Activated T-cell treated with anti-CD3 and anti-CD28 coated beads, Interleukin-2, amount 50 U/mL, for 24 hours (primary cell): ENCODE data around the gene TMPRSS11B.
A peak's percentile ranks its signal among the peaks of the same experiment; 100 is the strongest.
"Not testable (repeated sequence)": the region's sequence is repeated elsewhere in the genome, so short reads cannot be mapped to it uniquely, and the experiment has no call there.

ENCODE experiments used
- DNase-seq: peaks from one replicate; pipeline ENCODE4 v3.0.0-alpha.2; 2020
- H3K27ac Mint-ChIP-seq: 2 replicates; pipeline ENCODE4 v1.8.0; 2020; ENCODE audit warnings: mild to moderate bottlenecking, mixed read lengths
- H3K27me3 Mint-ChIP-seq: 2 replicates; pipeline ENCODE4 v1.8.0; 2020; ENCODE audit warnings: mixed read lengths
- H3K36me3 Mint-ChIP-seq: 2 replicates; pipeline ENCODE4 v1.8.0; 2020; ENCODE audit warnings: low read depth, mixed read lengths
- H3K4me1 Mint-ChIP-seq: 2 replicates; pipeline ENCODE4 v1.8.0; 2020; ENCODE audit warnings: low read depth, mixed read lengths
- H3K4me3 Mint-ChIP-seq: 2 replicates; pipeline ENCODE4 v1.8.0; 2020; ENCODE audit warnings: mild to moderate bottlenecking, moderate library complexity, mixed read lengths
- H3K9me3 Mint-ChIP-seq: 2 replicates; pipeline ENCODE4 v1.8.0; 2020; ENCODE audit warnings: mixed read lengths

Gene TMPRSS11B

GRCh38 chr4:68245594-68245993 lies at the start of gene TMPRSS11B:
Gene TMPRSS11B, minus strand, starts transcription at chr4:68245694. Its CDS starts 136 bp downstream, at chr4:68245558.
- Mint-ChIP-seq H3K4me1 (peaks cover 17% of the 10 kb centered on the region), H3K27ac (no peak within 1 kb of the TSS), H3K4me3 (no peak within 1 kb of the TSS), H3K27me3 (peaks cover 8% of the 10 kb centered on the region), H3K9me3 (peaks cover 2% of the 10 kb centered on the region), H3K36me3 (no peaks in the 10 kb centered on the region)
- DNase-seq = no peak

- no peak for DNase-seq
These were observed 45.8 kb upstream of the TMPRSS11B start for GRCh38 chr4:68291256-68291655.

GRCh38 chr4:68288393-68288740 lies 42.9 kb upstream of the TMPRSS11B start:
- Mint-ChIP-seq H3K4me1 (no peaks in the 10 kb centered on the region), H3K36me3 (no peaks in the 10 kb centered on the region), H3K27ac (no peak overlapping the region), H3K27me3 (peaks cover 5% of the 10 kb centered on the region), H3K9me3 (peaks cover 14% of the 10 kb centered on the region), H3K4me3 (no peak overlapping the region)
- DNase-seq = no peak

More at GRCh38 chr4:68291256-68291655, 45.8 kb upstream of the TMPRSS11B start:
- H3K9me3 Mint-ChIP-seq = peaks cover 14% of the 10 kb centered on the region
- no peaks in the 10 kb centered on the region for H3K4me1 Mint-ChIP-seq
- H3K36me3 Mint-ChIP-seq = no peaks in the 10 kb centered on the region
- no peak overlapping the region for H3K4me3 Mint-ChIP-seq
- no peak overlapping the region for H3K27ac Mint-ChIP-seq
- peaks cover 2% of the 10 kb centered on the region for H3K27me3 Mint-ChIP-seq

GRCh38 chr4:68287704-68288392 lies 42.4 kb upstream of the TMPRSS11B start:
- Mint-ChIP-seq H3K9me3 (peaks cover 14% of the 10 kb centered on the region), H3K27ac (no peak overlapping the region), H3K4me1 (no peaks in the 10 kb centered on the region), H3K27me3 (peaks cover 5% of the 10 kb centered on the region), H3K4me3 (no peak overlapping the region), H3K36me3 (no peaks in the 10 kb centered on the region)
- DNase-seq = no peak

- Mint-ChIP-seq H3K4me1 (no peaks in the 10 kb centered on the region), H3K36me3 (no peaks in the 10 kb centered on the region), H3K9me3 (no peaks in the 10 kb centered on the region), H3K27me3 (peaks cover 5% of the 10 kb centered on the region), H3K27ac (no peak overlapping the region), H3K4me3 (no peak overlapping the region)
- DNase-seq = no peak
These were observed 38.2 kb upstream of the TMPRSS11B start for GRCh38 chr4:68283714-68284113.

GRCh38 chr4:68283095-68283494 lies 37.6 kb upstream of the TMPRSS11B start:
- no peak overlapping the region for H3K27ac Mint-ChIP-seq
- H3K27me3 Mint-ChIP-seq = peaks cover 3% of the 10 kb centered on the region
- no peaks in the 10 kb centered on the region for H3K4me1 Mint-ChIP-seq
- no peaks in the 10 kb centered on the region for H3K9me3 Mint-ChIP-seq
- no peak overlapping the region for H3K4me3 Mint-ChIP-seq
- H3K36me3 Mint-ChIP-seq = no peaks in the 10 kb centered on the region
- DNase-seq = no peak

- DNase-seq, H3K4me3 Mint-ChIP-seq, H3K27me3 Mint-ChIP-seq, H3K36me3 Mint-ChIP-seq, H3K4me1 Mint-ChIP-seq, H3K9me3 Mint-ChIP-seq, H3K27ac Mint-ChIP-seq: not testable (repeated sequence)
These were observed 36.6 kb upstream of the TMPRSS11B start for GRCh38 chr4:68281796-68282740.

GRCh38 chr4:68278029-68278428 lies 32.5 kb upstream of the TMPRSS11B start:
- no peak overlapping the region for H3K4me3 Mint-ChIP-seq

GRCh38 chr4:68277627-68278026 lies 32.1 kb upstream of the TMPRSS11B start:
- H3K9me3 Mint-ChIP-seq = no peaks in the 10 kb centered on the region
- H3K4me1 Mint-ChIP-seq = peaks cover 1% of the 10 kb centered on the region

More at GRCh38 chr4:68278029-68278428, 32.5 kb upstream of the TMPRSS11B start:
- Mint-ChIP-seq H3K27me3 (peaks cover 5% of the 10 kb centered on the region), H3K27ac (no peak overlapping the region), H3K9me3 (no peaks in the 10 kb centered on the region), H3K36me3 (no peaks in the 10 kb centered on the region), H3K4me1 (no peaks in the 10 kb centered on the region)
- DNase-seq = no peak

GRCh38 chr4:68272860-68273259 lies 27.4 kb upstream of the TMPRSS11B start:
- Mint-ChIP-seq H3K36me3 (no peaks in the 10 kb centered on the region), H3K27me3 (peaks cover 17% of the 10 kb centered on the region), H3K27ac (no peak overlapping the region), H3K4me1 (peaks cover 8% of the 10 kb centered on the region), H3K9me3 (no peaks in the 10 kb centered on the region), H3K4me3 (no peak overlapping the region)
- no peak for DNase-seq

More at GRCh38 chr4:68277627-68278026, 32.1 kb upstream of the TMPRSS11B start:
- Mint-ChIP-seq H3K27ac (no peak overlapping the region), H3K36me3 (no peaks in the 10 kb centered on the region), H3K4me3 (no peak overlapping the region), H3K27me3 (peaks cover 9% of the 10 kb centered on the region)
- no peak for DNase-seq

- peaks cover 17% of the 10 kb centered on the region for H3K27me3 Mint-ChIP-seq
- no peaks in the 10 kb centered on the region for H3K36me3 Mint-ChIP-seq
- H3K4me3 Mint-ChIP-seq = peak overlapping the region; percentile 63
- DNase-seq = no peak
- no peaks in the 10 kb centered on the region for H3K9me3 Mint-ChIP-seq
- peaks cover 13% of the 10 kb centered on the region for H3K4me1 Mint-ChIP-seq
- no peak overlapping the region for H3K27ac Mint-ChIP-seq
These were observed 26.9 kb upstream of the TMPRSS11B start for GRCh38 chr4:68272380-68272779.

- Mint-ChIP-seq H3K4me3 (peak overlapping the region; percentile 63), H3K27me3 (peaks cover 17% of the 10 kb centered on the region), H3K4me1 (peaks cover 15% of the 10 kb centered on the region), H3K27ac (no peak overlapping the region), H3K9me3 (no peaks in the 10 kb centered on the region), H3K36me3 (no peaks in the 10 kb centered on the region)
- DNase-seq = no peak
These were observed 26.4 kb upstream of the TMPRSS11B start for GRCh38 chr4:68271851-68272357.

GRCh38 chr4:68267433-68267944 lies 22.0 kb upstream of the TMPRSS11B start:
- no peak for DNase-seq
- Mint-ChIP-seq H3K9me3 (peaks cover 7% of the 10 kb centered on the region), H3K4me3 (no peak overlapping the region), H3K27ac (no peak overlapping the region), H3K4me1 (peaks cover 15% of the 10 kb centered on the region), H3K27me3 (peaks cover 7% of the 10 kb centered on the region), H3K36me3 (no peaks in the 10 kb centered on the region)

GRCh38 chr4:68264875-68265565 lies 19.5 kb upstream of the TMPRSS11B start:
- H3K27me3 Mint-ChIP-seq = no peaks in the 10 kb centered on the region
- H3K9me3 Mint-ChIP-seq = peaks cover 7% of the 10 kb centered on the region
- H3K36me3 Mint-ChIP-seq = no peaks in the 10 kb centered on the region
- H3K4me1 Mint-ChIP-seq = peaks cover 11% of the 10 kb centered on the region
- no peak for DNase-seq
- no peak overlapping the region for H3K27ac Mint-ChIP-seq
- no peak overlapping the region for H3K4me3 Mint-ChIP-seq
